ENCODE measurements around the gene NKIRAS2.
"Not testable (repeated sequence)": the region's sequence is repeated elsewhere in the genome, so short reads cannot be mapped to it uniquely, and the experiment has no call there.

NKIRAS2 gene

DNA sequence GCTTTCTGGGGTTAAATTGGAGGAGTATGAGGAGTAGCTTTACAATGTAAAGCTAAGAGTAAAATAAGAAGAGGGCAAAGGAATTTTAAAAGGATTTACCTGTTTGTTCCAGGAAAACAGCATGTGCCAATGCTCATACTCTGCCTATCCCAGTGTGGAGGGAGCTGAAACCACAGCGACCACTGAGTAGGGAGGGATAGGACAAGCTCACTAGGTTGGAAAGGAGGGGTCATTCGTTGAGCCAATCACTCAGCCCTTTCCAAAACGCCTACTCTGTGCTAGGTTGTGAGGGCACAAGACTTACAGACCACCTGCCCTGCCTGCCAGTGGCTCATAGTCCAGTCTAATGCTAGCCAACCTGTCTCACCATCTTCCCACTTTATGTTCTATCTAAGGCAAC, 1.6 kb upstream of the NKIRAS2 start:
- DNase-seq (ENCODE audit: insufficient read length, low spot score): no peak
- TF ChIP-seq, protein P1, sequence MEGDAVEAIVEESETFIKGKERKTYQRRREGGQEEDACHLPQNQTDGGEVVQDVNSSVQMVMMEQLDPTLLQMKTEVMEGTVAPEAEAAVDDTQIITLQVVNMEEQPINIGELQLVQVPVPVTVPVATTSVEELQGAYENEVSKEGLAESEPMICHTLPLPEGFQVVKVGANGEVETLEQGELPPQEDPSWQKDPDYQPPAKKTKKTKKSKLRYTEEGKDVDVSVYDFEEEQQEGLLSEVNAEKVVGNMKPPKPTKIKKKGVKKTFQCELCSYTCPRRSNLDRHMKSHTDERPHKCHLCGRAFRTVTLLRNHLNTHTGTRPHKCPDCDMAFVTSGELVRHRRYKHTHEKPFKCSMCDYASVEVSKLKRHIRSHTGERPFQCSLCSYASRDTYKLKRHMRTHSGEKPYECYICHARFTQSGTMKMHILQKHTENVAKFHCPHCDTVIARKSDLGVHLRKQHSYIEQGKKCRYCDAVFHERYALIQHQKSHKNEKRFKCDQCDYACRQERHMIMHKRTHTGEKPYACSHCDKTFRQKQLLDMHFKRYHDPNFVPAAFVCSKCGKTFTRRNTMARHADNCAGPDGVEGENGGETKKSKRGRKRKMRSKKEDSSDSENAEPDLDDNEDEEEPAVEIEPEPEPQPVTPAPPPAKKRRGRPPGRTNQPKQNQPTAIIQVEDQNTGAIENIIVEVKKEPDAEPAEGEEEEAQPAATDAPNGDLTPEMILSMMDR (IDR thresholded peaks at IDR 0.05; ENCODE audit: insufficient read depth, missing control alignments): no peak
- FAIRE-seq: no peak

- FAIRE-seq: no peak
- TF ChIP-seq, protein P1 (IDR thresholded peaks at IDR 0.05; ENCODE audit: insufficient read depth, missing control alignments): no peak
These were observed 902 bp upstream of the NKIRAS2 start for GRCh38 chr17:42018988-42019387.

DNA sequence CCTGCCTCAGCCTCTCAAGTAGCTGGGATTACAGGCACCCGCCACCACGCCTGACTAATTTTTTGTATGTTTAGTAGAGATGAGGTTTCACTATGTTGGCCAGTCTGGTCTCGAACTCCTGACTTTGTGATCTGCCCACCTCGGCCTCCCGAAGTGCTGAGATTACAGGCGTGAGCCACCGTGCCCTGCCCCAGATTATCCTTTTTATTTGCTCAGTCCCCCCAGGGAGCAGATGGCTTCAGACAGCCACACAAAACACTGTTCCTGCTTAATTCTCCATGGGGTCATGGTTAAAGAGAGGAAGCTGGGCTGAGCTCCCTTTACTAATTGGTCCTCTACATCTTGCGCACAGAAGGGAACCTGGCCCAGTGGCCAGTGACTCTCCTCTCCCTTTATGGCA, 955 bp downstream of the NKIRAS2 start:
- not testable (repeated sequence) for DNase-seq (ENCODE audit: insufficient read length, low spot score); FAIRE-seq

More at GRCh38 chr17:42018988-42019387, 902 bp upstream of the NKIRAS2 start:
- DNase-seq (ENCODE audit: insufficient read length, low spot score): no peak

GRCh38 chr17:42023524-42024349, 3.8 kb downstream of the NKIRAS2 start:
- FAIRE-seq: no peak
- TF ChIP-seq, protein P1 (IDR thresholded peaks at IDR 0.05; ENCODE audit: insufficient read depth, missing control alignments): no peak
- no peak for DNase-seq (ENCODE audit: insufficient read length, low spot score)

DNA sequence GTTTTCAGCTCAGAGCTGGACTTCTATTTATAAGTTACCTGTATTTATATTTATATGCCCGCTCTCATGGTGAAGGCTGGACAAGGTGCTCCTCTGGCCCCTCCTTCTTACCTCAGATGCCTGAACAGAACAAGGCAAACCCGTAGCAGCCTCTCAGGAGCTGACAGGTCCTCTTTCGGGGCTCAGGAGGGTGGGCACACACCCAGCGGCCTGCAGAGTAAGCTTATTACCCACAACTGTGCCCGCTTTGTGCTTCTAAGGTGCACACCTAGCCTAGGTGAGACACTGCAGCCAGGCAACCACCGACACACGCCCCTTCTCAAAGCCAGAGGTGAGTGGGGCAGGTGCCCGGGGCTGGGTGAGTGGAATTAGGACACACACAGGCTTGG, 5.3 kb downstream of the NKIRAS2 start:
- TF ChIP-seq, protein P1 (IDR thresholded peaks at IDR 0.05; ENCODE audit: insufficient read depth, missing control alignments): no peak
- FAIRE-seq (no peak), DNase-seq (ENCODE audit: insufficient read length, low spot score) (no peak)

DNA sequence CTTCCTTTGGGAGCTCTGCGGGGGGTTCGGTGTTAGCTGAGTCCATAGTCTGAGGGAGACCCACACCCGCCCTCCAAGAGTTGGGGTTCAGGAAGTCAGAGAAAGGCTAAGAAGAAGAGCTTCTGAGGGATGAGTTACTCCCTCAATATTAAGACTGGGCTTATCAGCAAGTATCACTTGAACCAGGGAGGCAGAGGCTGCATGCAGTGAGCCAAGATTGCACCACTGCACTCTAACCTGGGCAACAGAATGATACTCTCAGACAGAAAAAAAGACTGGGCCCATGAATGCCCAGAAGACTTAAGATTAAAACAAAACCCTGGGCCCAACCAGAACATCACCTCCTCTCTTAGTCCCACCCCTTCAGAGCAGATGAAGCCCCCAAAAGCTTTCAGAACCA, 6.0 kb downstream of the NKIRAS2 start:
- TF ChIP-seq, protein P1 (IDR thresholded peaks at IDR 0.05; ENCODE audit: insufficient read depth, missing control alignments): no peak
- no peak for FAIRE-seq
- no peak for DNase-seq (ENCODE audit: insufficient read length, low spot score)

DNA sequence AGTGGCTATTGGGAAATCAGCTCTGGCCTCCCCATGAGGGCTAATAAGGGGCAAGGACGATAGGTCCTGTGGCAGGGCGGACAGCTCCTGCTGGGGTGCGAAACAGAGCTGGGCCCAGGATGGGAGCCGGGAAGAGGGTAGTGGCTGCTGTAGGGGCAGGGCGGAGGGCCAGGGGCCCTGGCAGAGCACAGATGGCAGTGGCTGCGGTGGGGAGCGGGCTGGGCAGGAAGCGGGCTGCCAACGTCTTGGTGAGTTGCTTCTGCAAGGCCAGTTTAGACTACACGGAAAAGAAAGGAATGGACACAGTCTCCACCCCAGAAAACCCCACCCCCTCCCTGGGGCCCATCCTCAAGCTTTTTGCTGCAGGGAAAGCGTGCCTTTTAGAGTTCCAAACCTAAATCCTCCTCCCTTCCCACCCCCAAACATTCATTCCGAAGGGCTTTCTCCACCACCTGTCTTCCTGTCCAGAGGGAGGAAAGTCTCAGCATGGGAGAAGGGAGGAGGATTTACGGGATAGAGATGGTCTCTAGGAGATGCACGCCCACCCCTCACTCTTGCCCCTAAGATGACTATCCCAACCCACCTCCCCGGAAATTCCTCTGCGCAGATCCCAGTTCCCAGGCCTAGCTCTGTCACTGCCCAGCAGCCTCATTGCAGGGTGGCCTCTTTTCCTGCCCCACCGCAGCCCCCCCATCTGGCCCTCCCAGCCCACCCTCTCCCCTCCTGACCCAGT, 7.1 kb downstream of the NKIRAS2 start:
- TF ChIP-seq, protein P1 (IDR thresholded peaks at IDR 0.05; ENCODE audit: insufficient read depth, missing control alignments): no peak
- DNase-seq (ENCODE audit: insufficient read length, low spot score) (no peak), FAIRE-seq (no peak)
